ENCODE data around the gene C17orf107. TPM values are rescaled to one million over a fixed set of nuclear protein-coding genes. Genes with fewer than 3 reads are reported as not detected.

C17orf107 gene
- total RNA-seq = not detected

DNA sequence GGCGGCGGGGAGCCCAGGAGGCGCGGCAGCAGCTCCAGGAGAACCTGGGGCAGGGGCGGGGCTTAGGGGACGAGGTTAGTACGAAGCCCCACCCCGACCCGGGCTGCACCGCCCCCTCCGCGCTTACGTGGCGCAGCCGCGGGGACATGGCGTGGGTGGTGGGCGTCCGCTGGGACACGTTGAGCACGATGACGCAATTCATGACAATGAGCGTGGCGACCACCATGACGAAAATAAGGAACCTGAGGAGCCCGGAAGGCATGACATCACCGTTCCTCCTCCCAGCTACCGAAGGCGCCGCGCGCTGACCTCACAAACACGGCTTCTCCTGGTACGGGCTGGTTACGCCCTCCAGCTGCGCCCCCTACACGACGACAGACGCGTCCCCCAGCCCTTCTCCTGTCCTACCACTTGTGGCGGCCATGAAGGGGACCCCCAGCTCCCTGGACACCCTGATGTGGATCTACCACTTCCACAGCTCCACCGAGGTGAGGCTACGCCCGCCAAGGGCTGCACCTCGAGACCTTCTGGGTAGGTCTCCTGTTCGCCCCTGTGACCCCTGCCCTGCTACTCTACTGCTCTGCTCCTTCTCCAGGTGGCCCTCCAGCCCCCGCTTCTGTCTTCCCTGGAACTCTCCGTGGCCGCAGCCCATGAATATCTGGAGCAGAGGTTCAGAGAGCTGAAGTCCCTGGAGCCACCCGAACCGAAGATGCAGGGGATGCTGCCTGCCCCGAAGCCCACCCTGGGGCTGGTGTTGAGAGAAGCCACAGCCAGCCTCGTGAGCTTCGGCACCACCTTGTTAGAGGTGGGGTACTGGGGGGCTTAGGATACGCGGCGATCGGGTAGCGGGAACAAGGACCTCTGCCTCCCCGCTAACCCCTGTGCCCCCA, at the start of gene C17orf107:
C17orf107 (plus strand) TSS at position 196 of the 890 bp plus-strand sequence; CDS start at position 423, 227 bp downstream.
- H3K9me3 ChIP-seq = no peaks in the 10 kb centered on the region
- H3K4me1 ChIP-seq = peaks cover 3 to 5% of the 10 kb centered on the region in 2 donors
- peak within 1 kb of the TSS; percentile 0 to 37 for H3K27ac ChIP-seq
- H3K27me3 ChIP-seq = peaks cover 7% of the 10 kb centered on the region
- intact Hi-C loops (cut with DNase I) = loop anchor here (5.0 kb wide), 1 partner anchor 167 kb away; the partner anchor contains the start of gene MED11
- H3K4me3 ChIP-seq = peak within 1 kb of the TSS; percentile 48 to 65
- peaks cover 26 to 28% of the 10 kb centered on the region in 2 donors for H3K36me3 ChIP-seq
- DNase-seq (ENCODE audit: low spot score in 2 of 2) = peak; percentile 84 to 95
- TF ChIP-seq, protein P1, sequence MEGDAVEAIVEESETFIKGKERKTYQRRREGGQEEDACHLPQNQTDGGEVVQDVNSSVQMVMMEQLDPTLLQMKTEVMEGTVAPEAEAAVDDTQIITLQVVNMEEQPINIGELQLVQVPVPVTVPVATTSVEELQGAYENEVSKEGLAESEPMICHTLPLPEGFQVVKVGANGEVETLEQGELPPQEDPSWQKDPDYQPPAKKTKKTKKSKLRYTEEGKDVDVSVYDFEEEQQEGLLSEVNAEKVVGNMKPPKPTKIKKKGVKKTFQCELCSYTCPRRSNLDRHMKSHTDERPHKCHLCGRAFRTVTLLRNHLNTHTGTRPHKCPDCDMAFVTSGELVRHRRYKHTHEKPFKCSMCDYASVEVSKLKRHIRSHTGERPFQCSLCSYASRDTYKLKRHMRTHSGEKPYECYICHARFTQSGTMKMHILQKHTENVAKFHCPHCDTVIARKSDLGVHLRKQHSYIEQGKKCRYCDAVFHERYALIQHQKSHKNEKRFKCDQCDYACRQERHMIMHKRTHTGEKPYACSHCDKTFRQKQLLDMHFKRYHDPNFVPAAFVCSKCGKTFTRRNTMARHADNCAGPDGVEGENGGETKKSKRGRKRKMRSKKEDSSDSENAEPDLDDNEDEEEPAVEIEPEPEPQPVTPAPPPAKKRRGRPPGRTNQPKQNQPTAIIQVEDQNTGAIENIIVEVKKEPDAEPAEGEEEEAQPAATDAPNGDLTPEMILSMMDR (IDR thresholded peaks at IDR 0.05) = no peak

DNA sequence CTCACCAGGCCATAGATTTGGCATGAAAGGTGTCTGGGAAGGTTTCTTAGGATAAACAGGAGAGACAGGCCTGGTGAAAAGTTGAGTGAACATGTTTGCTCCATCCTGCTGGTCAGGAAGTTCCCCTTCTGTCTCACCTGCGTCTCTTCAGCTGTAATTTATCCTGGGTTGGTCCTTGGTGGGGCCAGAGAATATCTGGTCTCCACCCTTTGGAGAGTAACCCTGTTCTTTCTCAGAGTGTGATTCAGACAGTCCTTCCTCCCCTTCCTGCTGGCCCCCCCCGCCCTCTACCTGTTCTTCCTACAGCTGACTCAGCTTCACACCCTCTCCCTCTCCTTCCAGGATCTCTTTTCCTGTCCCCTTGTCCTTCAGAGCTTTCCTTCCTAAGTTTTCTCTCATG, 49.1 kb upstream of the C17orf107 start:
- Histone ChIP-seq H3K4me1 (no peaks in the 10 kb centered on the region), H3K4me3 (no peak overlapping the region), H3K27me3 (no peaks in the 10 kb centered on the region), H3K36me3 (no peaks in the 10 kb centered on the region), H3K9me3 (no peaks in the 10 kb centered on the region), H3K27ac (no peak overlapping the region)
- TF ChIP-seq, protein P1 (IDR thresholded peaks at IDR 0.05) = no peak
- no peak for DNase-seq (ENCODE audit: low spot score in 2 of 2)
- intact Hi-C loops (cut with DNase I) = no loop called here

DNA sequence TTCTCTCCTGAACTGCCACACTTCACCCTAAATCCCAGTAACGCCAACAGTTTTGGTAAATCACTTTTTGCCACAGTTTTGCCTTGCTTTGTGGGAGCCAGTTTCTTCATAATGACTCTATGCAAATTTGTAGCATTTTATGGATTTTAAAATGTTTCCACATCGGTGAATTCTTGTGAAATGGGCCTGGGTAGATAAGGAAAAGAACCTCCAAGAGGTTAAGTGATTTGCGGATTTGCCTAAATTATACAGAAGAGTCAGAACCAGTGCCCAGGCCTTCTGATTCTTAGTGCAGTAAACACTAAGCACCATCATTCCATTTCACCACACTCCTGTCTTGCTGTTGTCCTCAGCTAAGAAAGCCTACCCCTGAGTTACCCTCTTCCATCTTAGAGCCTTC, 48.3 kb upstream of the C17orf107 start:
- Histone ChIP-seq H3K4me1 (no peaks in the 10 kb centered on the region), H3K27me3 (no peaks in the 10 kb centered on the region), H3K4me3 (no peak overlapping the region), H3K36me3 (no peaks in the 10 kb centered on the region), H3K9me3 (no peaks in the 10 kb centered on the region), H3K27ac (no peak overlapping the region)
- TF ChIP-seq, protein P1 (IDR thresholded peaks at IDR 0.05) = no peak
- no peak for DNase-seq (ENCODE audit: low spot score in 2 of 2)
- intact Hi-C loops (cut with DNase I) = no loop called here

DNA sequence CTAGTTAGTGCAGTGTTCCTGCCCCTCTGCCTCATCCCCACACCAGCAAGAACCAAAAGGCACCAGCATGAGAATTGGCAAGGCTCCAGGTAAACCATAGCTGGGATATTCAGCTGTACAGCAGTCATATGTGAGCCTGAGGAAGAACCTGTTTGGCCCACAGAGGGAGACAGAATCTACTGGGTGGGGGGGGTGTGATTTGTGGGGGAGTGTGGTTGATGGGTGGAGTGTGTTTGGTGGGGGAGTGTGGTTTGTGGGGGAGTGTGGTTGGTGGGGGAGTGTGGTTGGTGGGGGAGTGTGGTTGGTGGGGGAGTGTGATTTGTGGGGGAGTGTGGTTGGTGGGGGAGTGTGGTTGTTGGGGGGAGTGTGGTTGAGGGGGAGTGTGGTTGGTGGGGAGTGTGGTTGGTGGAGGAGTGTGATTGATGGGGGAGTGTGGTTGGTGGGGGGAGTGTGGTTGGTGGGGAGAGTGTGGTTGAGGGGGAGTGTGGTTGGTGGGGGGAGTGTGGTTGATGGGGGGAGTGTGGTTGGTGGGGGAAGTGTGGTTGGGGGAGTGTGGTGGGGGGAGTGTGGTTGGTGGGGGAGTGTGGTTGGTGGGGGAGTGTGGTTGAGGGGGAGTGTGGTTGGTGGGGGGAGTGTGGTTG, 46.6 kb upstream of the C17orf107 start:
- intact Hi-C loops (cut with DNase I) = no loop called here
- no peak for DNase-seq (ENCODE audit: low spot score in 2 of 2)
- TF ChIP-seq, protein P1 (IDR thresholded peaks at IDR 0.05) = no peak
- Histone ChIP-seq H3K9me3 (no peaks in the 10 kb centered on the region), H3K4me3 (no peak overlapping the region), H3K4me1 (peaks cover 0 to 2% of the 10 kb centered on the region in 2 donors), H3K27ac (no peak overlapping the region), H3K36me3 (no peaks in the 10 kb centered on the region), H3K27me3 (no peaks in the 10 kb centered on the region)

DNA sequence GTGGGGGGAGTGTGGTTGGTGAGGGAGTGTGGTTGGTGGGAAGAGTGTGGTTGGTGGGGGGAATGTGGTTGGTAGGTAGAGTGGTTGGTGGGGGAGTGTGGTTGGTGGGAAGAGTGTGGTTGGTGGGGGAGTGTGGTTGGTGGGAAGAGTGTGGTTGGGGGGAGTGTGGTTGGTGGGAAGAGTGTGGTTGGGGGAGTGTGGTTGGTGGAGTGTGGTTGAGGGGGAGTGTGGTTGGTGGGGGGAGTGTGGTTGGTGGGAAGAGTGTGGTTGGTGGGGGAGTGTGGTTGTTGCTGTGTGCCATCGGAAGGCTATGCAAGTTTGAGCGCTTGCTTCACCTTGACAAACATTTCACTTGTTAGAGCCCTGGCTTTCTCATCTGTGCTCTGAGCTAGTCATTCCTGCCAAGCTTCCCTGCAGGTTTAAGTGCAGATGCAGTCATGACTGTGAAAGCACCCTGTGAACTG, 46.1 kb upstream of the C17orf107 start:
- Histone ChIP-seq H3K27me3 (no peaks in the 10 kb centered on the region), H3K9me3 (no peaks in the 10 kb centered on the region), H3K27ac (no peak overlapping the region), H3K4me3 (no peak overlapping the region), H3K36me3 (no peaks in the 10 kb centered on the region), H3K4me1 (peaks cover 0 to 6% of the 10 kb centered on the region in 2 donors)
- no peak for DNase-seq (ENCODE audit: low spot score in 2 of 2)
- intact Hi-C loops (cut with DNase I) = no loop called here
- TF ChIP-seq, protein P1 (IDR thresholded peaks at IDR 0.05) = no peak
